ENCODE measurements around the gene ATP1B1. TPM values are rescaled to one million over a fixed set of nuclear protein-coding genes. Genes with fewer than 3 reads are reported as not detected.
A peak's percentile ranks its signal among the peaks of the same experiment; 100 is the strongest.

Gene ATP1B1
- total RNA-seq, 1 experiment from 2014 or later: 48.6 TPM

- no peak overlapping the region for H3K4me2 ChIP-seq (ENCODE audit: low read length)
- ATAC-seq (no peak), DNase-seq (ENCODE audit: low read depth, low spot score) (no peak)
- no peaks in the 10 kb centered on the region for H3K79me2 ChIP-seq (ENCODE audit: insufficient read depth, low read length)
- ChIA-PET RAD21 (ENCODE audit: low non-redundant PET in 1 of 2, low total read pairs in 2 of 2, uncharacterized antibody in 2 of 2, unreplicated experiment in 2 of 2) (no interaction called here), CTCF (no interaction called here), POLR2A (no interaction called here)
- no TSS peak for BruUV-seq (replicated peaks)
- no peak for TF ChIP-seq JUND (IDR thresholded peaks at IDR 0.05)
- TF ChIP-seq ZNF274 (IDR thresholded peaks at IDR 0.05; ENCODE audit: low read depth, low read length): no peak
- TF ChIP-seq EGR1 (IDR thresholded peaks at IDR 0.05; ENCODE audit: low read depth): no peak
- TF ChIP-seq POLR2AphosphoS5 (IDR thresholded peaks at IDR 0.05; ENCODE audit: low read depth, low read length): no peak
- TF ChIP-seq TCF7L2 (IDR thresholded peaks at IDR 0.05; ENCODE audit: borderline replicate concordance, extremely low read depth, insufficient read depth, insufficient read length): no peak
- TF ChIP-seq ZFX (IDR thresholded peaks at IDR 0.05): no peak
- TF ChIP-seq POLR2A (IDR thresholded peaks at IDR 0.05; ENCODE audit: borderline replicate concordance, extremely low read depth, insufficient read depth, insufficient read length): no peak
- no peak overlapping the region for H3K4me3 ChIP-seq (replicated peaks in 1 of 2; ENCODE audit: low read depth in 1 of 2, low read length in 2 of 2)
- no peaks in the 10 kb centered on the region for H3K36me3 ChIP-seq (ENCODE audit: control insufficient read depth in 1 of 2, insufficient read depth in 2 of 2, low read length in 2 of 2)
- no peak overlapping the region for H3K27ac ChIP-seq (ENCODE audit: low read depth, low read length)
- H3K4me1 ChIP-seq (ENCODE audit: control insufficient read depth in 1 of 2, insufficient read depth in 2 of 2, low read length in 2 of 2): peaks cover 7 to 15% of the 10 kb centered on the region in 2 experiments; a peak in 3 of 4 replicates
- no peaks in the 10 kb centered on the region for H4K20me1 ChIP-seq (ENCODE audit: insufficient read depth)
- H3K27me3 ChIP-seq (ENCODE audit: insufficient read depth, low read length): no peaks in the 10 kb centered on the region
- no peak overlapping the region for H3K9ac ChIP-seq (ENCODE audit: low read length)
- no peaks in the 10 kb centered on the region for H3K9me3 ChIP-seq (ENCODE audit: control insufficient read depth in 1 of 2, insufficient read depth in 1 of 2, low read depth in 1 of 2, low read length in 2 of 2)
- no peaks in the 10 kb centered on the region for H3K9me2 ChIP-seq (ENCODE audit: insufficient read depth)
- intact Hi-C loops (cut with micrococcal nuclease): no loop called here
- H2AFZ ChIP-seq (ENCODE audit: low read depth, low read length, poor library complexity, severe bottlenecking): no peak overlapping the region
Measured at GRCh38 chr1:169146576-169147214, 40.2 kb downstream of the ATP1B1 start.

GRCh38 chr1:169148472-169149252 lies 42.2 kb downstream of the ATP1B1 start:
- BruUV-seq (replicated peaks): no TSS peak
- Histone ChIP-seq H3K4me1 (ENCODE audit: control insufficient read depth in 1 of 2, insufficient read depth in 2 of 2, low read length in 2 of 2) (peaks cover 7 to 15% of the 10 kb centered on the region in 2 experiments; a peak in 3 of 4 replicates), H3K9me2 (ENCODE audit: insufficient read depth) (no peaks in the 10 kb centered on the region), H3K27ac (ENCODE audit: low read depth, low read length) (no peak overlapping the region), H3K4me3 (replicated peaks in 1 of 2; ENCODE audit: low read depth in 1 of 2, low read length in 2 of 2) (peak overlapping the region in 1 of 2 experiments; percentile 21; a peak in 1 of 4 replicates), H4K20me1 (ENCODE audit: insufficient read depth) (no peaks in the 10 kb centered on the region), H2AFZ (ENCODE audit: low read depth, low read length, poor library complexity, severe bottlenecking) (no peak overlapping the region), H3K9ac (ENCODE audit: low read length) (0 out of 2 replicates have a peak overlapping the region, but pooled peaks have one; percentile 18), H3K4me2 (ENCODE audit: low read length) (peak overlapping the region; percentile 68), H3K79me2 (ENCODE audit: insufficient read depth, low read length) (no peaks in the 10 kb centered on the region), H3K36me3 (ENCODE audit: control insufficient read depth in 1 of 2, insufficient read depth in 2 of 2, low read length in 2 of 2) (no peaks in the 10 kb centered on the region), H3K9me3 (ENCODE audit: control insufficient read depth in 1 of 2, insufficient read depth in 1 of 2, low read depth in 1 of 2, low read length in 2 of 2) (no peaks in the 10 kb centered on the region), H3K27me3 (ENCODE audit: insufficient read depth, low read length) (no peaks in the 10 kb centered on the region)
- ChIA-PET POLR2A (no interaction called here), RAD21 (ENCODE audit: low non-redundant PET in 1 of 2, low total read pairs in 2 of 2, uncharacterized antibody in 2 of 2, unreplicated experiment in 2 of 2) (interaction anchor here in 1 of 2 experiments (1.3 kb wide), 1 partner anchor 545 kb away, joined by 5 read pairs; no protein-coding TSS in a partner anchor), CTCF (no interaction called here)
- no peak; the same call in 1 of the 2 replicates for ATAC-seq
- TF ChIP-seq FOSL1 (IDR thresholded peaks at IDR 0.05; ENCODE audit: low read depth): 0 out of 2 replicates have a peak, but pooled peaks have one; percentile 7
- no peak for TF ChIP-seq SIN3A (IDR thresholded peaks at IDR 0.05; ENCODE audit: low read depth)
- TF ChIP-seq SP1 (IDR thresholded peaks at IDR 0.05; ENCODE audit: low read depth): peak; percentile 42
- intact Hi-C loops (cut with micrococcal nuclease): no loop called here
- DNase-seq (ENCODE audit: low read depth, low spot score): no peak
